HG03521 (cell line): ENCODE results near the gene LTBP4.
A peak's percentile ranks its signal among the peaks of the same experiment; 100 is the strongest.

Experiments used
- ATAC-seq: cut with Tn5 transposase; IDR thresholded peaks from one replicate; pipeline ENCODE4 v1.9.1; 2021; ENCODE audit warnings: mild to moderate bottlenecking, moderate library complexity; ENCODE audit not compliant: unreplicated experiment

Gene LTBP4

DNA sequence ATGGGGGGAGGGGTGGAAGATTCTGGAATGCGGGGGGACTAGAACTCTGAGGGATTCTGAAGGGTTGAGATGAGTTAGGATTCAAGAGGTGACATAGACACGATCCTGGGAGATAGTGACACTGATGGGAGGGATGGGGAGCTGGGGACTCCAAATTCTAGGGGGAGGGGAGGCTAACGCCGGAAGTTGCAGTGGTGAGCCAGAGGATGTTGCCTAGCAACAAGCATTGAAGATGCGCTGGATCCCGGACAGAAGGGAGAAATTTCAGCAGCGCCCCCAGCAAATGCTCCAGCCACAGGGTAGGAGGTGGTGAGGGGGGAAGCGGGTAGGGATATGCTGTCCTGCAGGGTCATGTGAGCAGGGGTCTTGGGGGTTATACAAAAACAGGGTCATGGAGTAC, 6.9 kb upstream of the LTBP4 start:
- ATAC-seq: no peak

DNA sequence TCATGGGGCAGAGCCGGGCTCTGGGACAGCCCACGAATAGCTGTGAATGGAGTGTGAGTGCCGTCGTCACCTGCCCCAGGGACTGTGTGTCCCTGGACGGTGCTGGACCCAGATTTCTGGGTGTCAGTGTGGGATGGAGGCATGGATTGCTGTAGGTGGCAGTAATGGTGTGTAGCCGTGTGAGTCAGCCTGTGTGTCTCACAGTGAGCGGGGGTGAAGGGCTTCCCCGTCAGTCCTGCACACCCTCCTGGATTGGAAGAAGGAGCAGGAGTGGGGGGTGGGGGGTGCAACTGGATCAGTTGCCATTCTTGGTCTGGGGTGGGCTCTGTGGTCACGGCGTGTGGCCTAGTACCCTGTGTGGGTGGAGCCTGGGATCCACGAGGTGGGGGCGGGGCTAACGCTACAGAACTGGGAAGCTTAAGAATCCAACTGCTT, 6.5 kb upstream of the LTBP4 start:
- no peak for ATAC-seq

DNA sequence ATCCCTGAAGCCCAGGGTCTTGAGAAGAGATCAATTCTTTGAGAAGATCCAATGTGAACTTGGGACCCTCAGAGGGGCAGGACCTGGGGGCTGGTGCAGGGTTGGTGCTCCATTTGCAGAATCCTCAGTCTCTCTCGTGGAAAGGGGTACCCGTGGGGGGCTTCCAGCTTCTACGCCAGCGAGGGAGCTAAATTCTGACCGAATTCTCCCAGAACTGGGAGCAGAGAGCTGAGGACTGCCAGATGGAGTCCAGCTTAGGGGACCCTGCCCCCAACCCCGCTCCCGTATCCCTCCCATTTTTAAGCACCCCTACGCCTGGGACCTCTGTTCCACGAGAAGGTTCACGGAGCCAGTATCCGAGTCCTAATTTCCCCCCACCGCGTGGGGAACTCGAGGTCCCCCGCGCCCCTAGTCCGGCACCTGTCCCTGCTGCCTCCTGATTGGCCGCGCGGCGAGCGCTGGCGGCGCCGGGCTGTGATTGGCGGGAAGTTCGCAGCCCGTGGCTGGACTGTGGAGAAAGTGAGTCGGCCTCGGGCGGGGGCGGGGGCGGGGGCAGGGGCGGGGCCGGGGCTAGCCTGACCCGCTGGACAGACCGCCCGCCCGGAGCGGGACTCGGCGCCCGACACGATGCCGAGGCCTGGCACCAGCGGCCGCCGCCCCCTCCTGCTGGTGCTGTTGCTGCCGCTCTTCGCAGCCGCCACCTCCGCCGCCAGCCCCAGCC, 4.4 kb upstream of the LTBP4 start:
- no peak for ATAC-seq

DNA sequence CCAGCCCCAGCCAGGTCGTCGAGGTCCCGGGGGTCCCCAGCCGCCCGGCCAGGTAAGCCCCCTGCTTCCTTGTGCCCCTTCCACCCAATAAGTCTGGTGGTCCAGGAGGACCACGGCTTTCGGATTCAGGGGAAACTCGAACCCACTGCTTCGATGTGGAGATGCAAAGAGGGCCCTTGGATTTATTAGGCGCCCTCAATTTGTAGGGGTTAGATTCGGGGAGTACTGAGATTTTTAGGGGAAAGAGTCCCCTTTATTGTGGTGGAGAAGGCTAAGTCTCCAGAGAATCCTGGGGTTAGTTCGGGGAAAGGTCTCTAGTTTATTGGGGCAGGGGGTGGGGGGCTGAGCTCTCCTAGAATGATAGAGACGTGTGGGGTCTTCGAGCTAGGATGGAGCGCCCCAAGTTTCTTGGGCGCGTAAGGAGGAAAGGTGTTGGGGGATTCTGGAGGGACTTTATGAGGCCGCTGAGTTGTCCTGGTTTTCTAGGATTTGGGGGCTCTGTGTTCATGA, 3.8 kb upstream of the LTBP4 start:
- ATAC-seq: no peak

DNA sequence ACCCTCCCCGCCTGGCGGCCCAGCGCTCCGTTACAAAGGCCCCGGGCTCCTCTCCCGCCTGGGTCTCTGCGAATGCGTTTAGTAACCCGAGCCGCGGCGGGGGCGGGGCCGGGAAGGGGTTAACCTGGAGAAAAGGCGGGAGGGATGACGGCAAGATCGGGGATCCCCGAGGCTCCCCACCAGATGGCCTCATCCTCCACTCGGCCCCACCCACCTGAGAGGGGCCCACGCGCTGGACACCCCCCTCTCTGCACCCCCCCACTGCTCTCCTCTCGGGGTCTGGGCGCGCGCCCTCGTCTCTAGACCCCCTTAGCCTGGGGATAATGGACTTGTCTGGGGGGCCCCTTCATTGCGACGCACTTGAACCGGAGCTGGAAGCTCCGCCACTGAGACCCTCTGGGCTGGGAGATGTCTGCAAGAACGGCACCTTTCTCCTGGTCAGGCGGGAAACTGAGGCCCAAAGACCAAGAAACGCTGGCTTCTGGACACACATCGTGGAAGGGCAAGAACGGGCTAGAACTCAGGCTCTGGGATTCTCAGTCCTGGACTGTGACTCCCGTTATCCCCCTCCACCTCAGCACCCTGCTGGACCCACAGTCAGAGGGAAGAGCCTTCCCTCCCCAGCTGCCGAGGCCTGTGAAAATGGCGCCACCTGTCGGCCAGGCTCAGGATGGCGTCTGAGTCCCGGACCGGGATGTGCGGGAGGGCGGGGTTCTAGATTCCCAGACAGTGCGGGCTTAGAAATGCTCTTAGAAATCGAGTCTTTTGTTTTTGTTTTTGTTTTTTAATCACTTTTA, 2.9 kb upstream of the LTBP4 start:
- no peak for ATAC-seq

DNA sequence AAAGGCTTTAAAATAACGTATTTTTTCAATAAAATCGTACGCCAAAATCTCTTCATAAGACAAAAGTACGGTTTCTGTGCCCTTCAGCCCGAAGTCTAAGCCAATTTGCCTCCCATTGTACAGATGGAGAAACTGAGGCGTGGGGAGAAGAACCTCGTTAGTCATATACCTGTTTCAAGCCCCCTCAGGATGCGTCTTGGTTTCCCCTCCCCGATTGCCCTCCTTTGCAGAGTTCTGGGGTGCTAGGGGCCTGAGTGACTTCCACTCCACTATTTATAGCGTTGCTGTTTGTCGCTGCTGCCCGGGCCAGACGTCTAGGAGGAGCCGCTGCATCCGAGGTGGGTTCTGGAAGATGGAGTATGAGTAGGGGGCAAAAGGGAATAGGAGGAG, 2.3 kb upstream of the LTBP4 start:
- ATAC-seq: no peak

DNA sequence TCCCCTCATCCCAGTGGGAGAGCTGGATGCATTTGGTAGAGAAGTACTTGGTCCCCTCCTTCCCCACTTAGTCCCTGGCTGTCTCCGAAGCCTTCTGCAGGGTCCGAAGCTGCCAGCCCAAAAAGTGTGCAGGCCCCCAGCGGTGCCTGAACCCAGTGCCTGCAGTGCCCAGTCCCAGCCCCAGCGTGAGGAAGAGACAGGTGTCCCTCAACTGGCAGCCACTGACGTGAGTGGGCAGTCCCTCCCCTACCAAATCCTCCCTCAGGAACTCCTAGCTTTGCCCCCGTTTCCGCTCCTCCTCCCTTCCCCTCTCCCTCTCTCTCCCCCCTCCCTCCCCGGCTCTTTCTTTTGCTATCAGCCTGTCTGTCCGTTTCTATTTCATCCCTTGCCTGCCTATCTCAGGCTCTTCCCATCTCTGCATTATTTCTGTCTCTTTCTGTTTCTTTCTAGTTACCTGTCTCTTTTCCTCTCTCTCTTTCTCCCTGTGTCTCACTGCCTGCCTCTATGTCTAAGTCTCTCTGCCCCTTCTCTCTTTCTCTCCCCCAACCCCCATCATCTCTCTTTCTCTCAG, 1.8 kb upstream of the LTBP4 start:
- ATAC-seq: no peak

DNA sequence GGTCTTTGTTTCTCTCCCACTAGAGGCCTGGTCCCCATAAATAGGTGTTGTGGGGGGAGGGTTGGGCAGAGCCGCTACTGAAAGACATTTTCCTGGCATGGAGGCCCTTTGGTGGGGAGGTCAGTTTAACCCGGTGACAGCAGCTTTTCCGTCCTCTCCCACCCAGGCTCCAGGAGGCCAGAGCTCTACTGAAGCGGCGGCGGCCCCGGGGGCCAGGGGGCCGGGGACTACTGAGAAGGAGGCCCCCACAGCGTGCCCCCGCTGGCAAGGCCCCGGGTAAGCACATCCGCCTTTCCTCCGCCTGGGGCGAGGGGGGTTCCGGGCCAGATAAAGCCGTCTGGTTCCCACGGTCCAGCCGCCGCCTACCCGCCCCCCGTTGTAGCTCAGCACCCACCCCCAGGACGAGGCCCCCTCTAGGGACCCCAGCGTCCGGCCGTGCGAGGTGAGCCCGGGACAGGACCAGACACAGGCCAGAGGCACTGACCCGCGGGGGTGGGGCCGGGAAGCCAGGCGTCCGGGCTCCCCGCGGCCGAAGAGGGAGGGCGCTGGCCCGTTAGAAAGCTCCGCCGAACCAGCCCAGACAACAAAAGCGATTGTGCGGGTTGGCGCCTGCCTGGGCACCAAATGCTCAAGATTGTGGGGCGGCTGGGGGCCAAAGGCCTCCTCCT, 1.1 kb upstream of the LTBP4 start:
- no peak for ATAC-seq

DNA sequence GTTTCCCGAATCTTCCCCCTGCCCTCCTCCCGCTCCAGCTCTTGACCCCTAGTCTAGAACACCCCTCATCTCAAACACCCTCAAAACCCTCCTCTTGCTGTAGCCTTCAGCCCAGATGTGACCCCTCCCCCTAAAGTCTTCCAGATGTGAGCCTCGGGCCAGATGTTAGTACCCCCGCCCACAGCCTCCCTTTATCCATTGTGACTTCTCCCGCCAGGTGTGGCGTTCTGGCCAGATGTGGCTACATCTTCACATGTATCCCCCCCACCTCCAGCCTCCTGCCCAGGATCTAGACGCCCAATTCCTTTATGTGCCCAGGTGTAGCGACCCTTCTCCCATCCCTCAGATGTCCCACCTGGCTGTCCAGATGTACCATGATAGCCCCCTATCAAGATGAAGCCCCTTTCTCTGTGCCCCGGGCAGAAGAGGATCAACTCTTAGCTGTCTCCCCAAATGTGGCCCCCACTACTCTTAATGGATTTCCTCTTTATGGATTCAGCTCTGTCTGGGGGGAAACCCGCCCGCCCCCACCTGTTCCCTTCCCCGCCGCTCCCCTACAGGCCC, 517 bp upstream of the LTBP4 start:
- no peak for ATAC-seq

DNA sequence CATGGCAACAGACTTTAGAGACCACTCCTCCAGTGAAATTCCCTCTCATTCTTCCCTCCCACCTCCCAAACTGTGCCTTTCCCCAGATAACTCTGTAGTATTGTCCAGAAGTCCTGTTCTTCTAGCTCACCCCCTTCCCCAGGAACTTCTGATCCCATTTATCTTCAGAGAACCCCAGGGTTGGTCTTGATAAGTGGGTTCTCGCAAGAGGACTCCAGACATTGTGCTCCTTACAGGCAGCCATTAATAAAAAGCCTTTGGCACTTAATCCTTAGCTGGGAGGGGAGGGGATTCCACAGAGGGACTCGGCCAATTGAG, 1.9 kb downstream of the LTBP4 start:
- no peak for ATAC-seq

DNA sequence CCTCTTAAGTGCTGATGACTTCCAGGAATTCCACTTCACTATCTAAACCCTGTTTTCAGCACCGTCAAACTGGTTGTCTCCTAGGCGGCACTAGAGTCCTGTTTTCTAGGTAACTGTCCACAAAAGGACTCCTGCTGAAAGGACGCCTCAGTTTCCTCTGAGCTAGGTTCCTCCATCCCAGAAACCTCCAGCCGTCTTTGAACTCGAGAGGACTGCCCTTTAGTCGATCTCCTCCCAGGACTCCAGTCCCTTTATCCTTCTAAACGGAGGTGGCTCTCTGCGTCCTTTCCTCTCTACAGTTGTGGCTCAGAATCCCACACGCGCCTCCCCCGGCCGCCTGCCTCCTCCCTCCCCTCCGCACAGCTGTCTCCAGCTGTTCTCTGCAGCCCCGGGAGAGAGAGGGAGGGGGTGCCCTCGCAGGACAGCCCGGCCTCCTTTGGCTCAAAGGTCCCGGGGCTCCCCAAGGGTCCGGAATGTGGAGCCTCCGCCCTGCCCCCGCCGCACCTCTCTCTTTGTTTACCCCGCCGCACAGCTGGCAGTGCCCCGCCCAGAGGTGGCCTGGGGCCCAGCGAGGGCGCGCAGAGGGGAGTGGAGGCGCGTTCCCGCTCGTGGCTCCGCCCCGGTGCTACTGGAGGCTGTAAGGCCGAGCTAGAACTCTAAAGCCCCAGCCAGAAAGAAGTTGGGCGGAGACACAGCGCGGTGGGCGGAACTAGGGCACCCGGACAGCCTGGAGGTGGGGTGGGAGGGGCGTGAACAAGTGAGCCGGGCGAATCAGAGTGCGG, 2.4 kb downstream of the LTBP4 start:
- ATAC-seq: peak; percentile 72

DNA sequence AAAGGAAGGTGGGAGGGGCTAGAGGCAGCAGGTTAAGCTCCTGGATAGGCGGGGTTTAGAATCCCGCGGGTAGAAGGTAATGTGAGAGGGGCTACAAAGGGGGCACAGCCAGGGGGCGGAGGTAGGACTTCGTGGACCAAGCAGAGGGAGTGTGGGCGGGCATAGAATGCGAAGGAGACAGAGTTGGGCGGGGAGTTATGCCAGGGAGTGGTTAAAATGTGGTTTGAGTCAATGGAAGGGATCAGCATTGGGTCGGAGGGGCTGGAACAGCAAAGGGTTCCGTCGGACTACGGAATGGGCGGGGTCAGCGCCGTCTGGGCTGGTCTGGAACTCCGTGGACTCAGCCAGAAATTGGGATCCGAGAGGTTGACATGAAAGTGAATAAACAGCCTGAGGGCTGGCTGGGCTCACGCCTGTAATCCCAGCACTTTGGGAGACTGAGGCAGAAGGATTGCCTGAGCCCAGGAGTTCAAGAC, 3.0 kb downstream of the LTBP4 start:
- ATAC-seq: no peak

DNA sequence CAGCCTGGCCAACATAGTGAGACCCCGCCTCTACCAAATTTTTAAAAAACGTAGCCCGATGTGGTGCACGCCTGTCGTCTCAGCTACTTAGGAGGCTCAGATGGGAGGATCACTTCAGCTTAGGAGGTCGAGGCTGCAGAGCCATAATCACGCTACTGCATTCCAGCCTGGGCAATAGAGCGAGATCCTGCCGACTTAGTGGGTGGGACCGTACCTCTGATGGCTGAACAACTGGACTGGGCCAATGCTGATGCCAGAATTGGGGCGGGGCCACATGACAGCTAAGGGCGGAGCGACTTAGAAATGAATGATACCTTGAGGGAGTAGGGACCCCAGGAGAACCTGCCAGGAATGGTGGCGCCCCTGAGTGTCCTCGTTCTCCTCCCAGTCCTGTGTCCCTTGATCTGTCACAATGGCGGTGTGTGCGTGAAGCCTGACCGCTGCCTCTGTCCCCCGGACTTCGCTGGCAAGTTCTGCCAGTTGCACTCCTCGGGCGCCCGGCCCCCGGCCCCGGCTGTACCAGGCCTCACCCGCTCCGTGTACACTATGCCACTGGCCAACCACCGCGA, 3.6 kb downstream of the LTBP4 start:
- ATAC-seq: no peak

DNA sequence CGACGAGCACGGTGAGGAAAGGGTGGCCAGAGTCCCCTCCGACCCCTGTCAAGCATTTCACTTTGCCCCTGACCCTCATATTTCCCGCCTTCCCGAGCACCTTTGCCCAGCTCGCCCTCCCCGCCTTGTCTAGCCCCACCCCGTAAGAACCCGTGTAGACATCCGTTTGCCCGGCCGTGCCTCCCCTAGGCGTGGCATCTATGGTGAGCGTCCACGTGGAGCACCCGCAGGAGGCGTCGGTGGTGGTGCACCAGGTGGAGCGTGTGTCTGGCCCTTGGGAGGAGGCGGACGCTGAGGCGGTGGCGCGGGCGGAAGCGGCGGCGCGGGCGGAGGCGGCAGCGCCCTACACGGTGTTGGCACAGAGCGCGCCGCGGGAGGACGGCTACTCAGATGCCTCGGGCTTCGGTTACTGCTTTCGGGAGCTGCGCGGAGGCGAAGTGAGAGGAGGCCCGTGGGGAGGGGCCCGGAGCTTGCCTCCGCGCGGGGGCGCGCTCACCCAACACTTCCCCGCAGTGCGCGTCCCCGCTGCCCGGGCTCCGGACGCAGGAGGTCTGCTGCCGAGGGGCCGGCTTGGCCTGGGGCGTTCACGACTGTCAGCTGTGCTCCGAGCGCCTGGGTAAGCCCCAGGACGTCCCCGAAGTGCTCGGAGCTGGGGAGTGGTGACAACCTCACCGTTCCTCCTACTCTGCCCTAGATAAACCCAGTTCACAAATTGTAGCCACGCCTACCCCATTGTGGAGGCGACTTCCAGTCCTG, 4.2 kb downstream of the LTBP4 start:
- no peak for ATAC-seq

DNA sequence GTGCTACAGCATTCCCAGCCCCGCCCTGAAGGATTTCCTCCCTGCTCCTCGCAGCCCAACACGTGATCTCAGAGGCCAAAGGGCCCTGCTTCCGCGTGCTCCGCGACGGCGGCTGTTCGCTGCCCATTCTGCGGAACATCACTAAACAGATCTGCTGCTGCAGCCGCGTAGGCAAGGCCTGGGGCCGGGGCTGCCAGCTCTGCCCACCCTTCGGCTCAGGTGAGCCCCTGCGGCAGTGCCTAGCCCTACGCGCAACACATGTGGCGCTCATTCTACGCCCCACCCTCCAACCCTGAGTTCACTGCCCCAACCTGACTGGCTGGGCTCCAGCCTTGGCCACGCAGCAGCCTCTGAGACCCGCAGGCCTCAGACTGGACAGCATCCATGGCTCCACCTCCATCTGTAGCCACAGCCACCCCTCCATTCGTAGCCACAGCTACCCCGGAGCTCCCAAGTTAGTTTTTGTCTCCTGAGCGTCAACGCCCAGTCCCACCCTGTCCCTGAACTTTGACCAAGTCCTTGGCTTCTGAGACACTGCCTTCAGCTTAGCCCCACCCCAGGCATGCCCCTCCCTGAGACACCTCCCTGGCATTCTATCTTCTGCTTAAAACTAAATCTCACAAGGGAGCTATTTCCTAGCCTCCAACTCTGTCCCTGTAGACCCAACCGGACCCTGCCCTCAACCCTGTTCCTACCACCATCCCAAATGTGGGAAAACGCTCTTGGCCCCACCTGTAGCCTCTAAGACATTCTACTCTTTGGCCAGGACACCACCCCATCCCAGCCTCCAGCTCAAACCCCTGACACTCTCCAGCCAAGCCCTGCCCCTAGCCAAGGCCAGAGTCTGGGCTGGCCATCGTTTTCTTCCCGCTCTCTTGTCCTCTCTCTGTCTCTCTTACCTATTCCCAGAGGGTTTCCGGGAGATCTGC, 6.4 kb downstream of the LTBP4 start:
- ATAC-seq: no peak

DNA sequence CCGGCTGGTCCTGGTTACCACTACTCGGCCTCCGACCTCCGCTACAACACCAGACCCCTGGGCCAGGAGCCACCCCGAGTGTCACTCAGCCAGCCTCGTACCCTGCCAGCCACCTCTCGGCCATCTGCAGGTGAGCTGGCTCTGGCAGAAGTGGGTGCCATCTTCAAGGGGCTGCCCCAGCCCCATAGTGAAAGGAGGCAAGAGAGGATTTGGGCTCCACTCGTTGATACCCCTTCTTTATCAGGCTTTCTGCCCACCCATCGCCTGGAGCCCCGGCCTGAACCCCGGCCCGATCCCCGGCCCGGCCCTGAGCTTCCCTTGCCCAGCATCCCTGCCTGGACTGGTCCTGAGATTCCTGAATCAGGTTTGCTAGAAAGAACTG, 7.1 kb downstream of the LTBP4 start:
- ATAC-seq: no peak

DNA sequence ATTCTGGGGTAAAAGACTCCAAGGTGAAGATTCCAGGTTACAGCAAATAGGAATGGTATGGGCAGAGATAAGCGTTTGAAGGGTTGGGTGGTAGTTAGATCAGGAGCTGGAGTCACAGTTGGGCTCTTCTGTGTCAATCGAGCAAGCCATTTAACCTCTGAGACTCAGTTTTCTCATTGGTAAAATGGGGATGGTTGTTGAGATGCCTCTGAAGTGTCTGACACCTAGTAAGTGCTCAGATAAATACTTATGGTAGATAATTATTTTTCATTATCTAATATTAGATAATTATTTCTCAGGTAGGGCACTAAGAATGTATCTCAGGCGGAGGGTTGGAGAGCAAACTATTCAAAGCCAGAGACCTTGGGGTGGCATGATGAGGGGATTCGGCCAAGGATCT, 7.8 kb downstream of the LTBP4 start:
- no peak for ATAC-seq
